Tibial nerve (tissue), 4 donors: ENCODE results near the gene BFSP1.

Experiments
- CTCF ChIP-seq, 5 experiments: fragments of 200-600 bp in 3 of 5; fragments of 450-650 bp in 2 of 5; sonication (generic) in 3 of 5; IDR thresholded peaks; one replicate each; pipeline ENCODE4 v1.5.1; 2016 to 2019; ENCODE audit warnings: antibody characterized with exemption in 5 of 5, mild to moderate bottlenecking in 3 of 5, moderate library complexity in 2 of 5
- EP300 ChIP-seq, 2 donors: sonication (generic); formaldehyde crosslinking; IDR thresholded peaks; one replicate each; pipeline ENCODE4 v1.6.1; 2017; ENCODE audit warnings: antibody characterized with exemption in 2 of 2, mild to moderate bottlenecking in 1 of 2

- TF ChIP-seq CTCF (IDR thresholded peaks at IDR 0.05) (no peak), EP300 (IDR thresholded peaks at IDR 0.05) (no peak)
Measured at GRCh38 chr20:17449031-17449430, 82.1 kb downstream of the BFSP1 start.
